ENCODE data around the gene PRDX6.
"Not testable (repeated sequence)": the region's sequence is repeated elsewhere in the genome, so short reads cannot be mapped to it uniquely, and the experiment has no call there.

The PRDX6 gene

DNA sequence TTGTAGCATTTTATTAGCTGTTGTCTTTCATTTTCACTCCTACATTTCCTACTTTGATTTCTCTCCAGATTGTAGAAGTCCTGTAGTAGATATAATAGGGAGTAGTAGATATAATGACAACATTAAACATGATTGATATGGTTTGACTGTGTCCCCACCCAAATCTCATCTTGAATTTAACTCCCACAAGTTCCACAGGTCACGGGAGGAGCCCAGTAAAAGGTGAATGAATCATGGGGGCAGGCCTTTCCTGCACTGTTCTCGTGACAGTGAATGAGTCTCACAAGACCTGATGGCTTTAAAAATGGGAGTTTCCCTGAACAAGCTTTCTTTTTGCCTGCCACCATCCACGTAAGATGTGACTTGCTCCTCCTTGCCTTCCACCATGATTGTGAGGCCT is 7.5 kb upstream of the PRDX6 start:
- no peak for DNase-seq

DNA sequence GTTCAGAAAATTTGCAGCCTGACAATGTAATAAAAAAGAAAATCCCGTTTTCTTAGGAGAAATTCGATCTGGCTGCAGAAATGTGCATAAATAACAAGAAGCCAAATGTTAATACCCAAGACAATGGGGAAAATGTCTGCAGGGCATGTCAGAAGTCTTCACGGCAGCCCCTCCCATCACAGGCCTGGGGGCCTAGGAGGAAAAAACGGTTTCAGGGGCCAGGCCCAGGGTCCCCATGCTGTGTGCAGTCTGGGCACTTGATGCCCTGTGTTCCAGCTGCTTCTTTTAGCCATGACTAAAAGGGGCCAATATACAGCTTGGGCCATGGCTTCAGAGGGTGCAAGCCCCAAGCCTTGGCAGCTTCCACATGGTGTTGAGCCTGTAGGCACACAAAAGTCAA is 6.5 kb upstream of the PRDX6 start:
- no peak for DNase-seq

GRCh38 chr1:173473599-173474011 is 3.5 kb upstream of the PRDX6 start:
- no peak for DNase-seq

DNA sequence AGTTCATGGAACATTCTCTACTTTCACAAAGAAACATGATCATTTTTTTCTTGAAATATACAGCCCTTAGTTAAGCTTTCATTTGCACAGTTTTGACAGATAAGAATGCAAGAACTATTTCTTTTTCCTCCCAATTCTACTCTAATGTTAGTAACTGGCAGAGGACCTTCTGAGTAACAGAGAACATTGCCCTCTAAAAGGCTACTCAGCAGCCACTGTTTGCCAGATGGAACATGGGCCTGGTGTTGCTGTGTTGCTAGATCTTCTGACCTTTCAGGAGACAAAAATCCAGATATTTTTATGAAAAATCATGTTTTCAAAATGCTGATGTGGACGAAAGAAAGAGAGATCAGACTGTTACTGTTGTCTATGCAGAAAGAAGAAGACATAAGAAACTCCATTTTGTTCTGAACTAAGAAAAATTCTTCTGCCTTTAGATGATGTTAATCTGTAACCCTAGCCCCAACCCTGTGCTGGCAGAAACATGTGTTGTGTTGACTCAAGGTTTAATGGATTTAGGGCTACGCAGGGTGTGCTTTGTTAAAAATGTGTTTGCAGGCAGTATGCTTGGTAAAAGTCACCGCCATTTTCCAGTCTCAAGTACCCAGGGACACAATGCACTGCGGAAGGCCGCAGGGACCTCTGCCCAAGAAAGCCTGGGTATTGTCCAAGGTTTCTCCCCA is 2.9 kb upstream of the PRDX6 start:
- no peak for DNase-seq

DNA sequence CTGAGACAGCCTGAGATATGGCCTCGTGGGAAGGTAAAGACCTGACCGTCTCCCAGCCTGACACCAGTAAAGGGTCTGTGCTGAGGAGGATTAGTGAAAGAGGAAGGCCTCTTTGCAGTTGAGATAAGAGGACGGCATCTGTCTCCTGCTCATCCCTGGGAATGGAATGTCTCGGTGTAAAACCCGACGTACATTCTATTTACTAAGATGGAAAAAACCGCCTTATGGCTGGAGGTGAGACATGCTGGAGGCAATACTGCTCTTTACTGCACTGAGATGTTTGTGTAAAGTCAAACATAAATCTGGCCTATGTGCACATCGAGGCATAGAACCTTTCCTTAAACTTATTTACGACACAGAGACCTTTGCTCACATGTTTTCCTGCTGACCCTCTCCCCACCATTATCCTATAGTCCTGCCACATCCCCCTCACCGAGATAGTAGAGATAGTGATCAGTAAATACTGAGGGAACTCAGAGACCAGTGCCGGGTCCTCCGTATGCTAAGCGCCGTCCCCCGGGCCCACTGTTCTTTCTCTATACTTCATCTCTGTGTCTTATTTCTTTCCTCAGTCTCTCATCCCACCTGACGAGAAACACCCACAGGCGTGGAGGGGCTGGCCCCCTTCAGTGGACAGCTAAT is 2.2 kb upstream of the PRDX6 start:
- not testable (repeated sequence) for DNase-seq

DNA sequence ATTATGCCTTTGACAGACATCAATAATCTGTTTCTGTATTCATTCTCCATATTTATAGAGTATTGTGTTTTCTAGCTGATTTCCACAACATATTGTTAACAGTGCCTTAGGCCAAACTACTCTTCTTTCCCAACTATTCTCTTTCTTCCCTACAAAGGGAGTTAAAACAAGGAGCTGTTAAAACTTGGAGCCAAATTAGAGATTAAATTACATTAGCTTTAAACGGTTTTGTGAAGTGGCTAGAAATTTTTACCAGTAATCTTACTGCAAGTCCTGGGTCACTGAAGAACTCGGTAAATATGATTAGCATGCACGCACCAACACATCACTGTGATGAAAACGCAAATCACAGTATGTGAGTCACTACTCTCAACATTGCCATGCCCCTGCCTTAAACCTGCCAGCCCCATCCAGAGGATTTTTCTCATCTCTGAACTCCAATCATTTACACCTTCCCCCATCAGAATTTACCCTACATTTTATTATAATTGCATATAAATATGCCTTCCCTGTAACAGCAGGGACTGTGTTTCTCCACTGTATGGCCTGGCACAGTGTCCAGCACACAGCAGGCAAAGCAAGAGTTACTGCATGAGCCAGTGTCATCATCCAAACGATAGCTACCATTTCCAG is 1.5 kb upstream of the PRDX6 start:
- no peak for DNase-seq

- no peak for DNase-seq
These were observed 904 bp upstream of the PRDX6 start for GRCh38 chr1:173476197-173476664.

GRCh38 chr1:173476665-173477285 is 360 bp upstream of the PRDX6 start:
- peak; percentile 84 to 90 for DNase-seq

GRCh38 chr1:173478094-173478674 is 1.0 kb downstream of the PRDX6 start:
- no peak for DNase-seq

- DNase-seq = no peak
These were observed 2.5 kb downstream of the PRDX6 start for GRCh38 chr1:173479649-173480048.

- no peak for DNase-seq
These were observed 4.1 kb downstream of the PRDX6 start for GRCh38 chr1:173481195-173481772.

DNA sequence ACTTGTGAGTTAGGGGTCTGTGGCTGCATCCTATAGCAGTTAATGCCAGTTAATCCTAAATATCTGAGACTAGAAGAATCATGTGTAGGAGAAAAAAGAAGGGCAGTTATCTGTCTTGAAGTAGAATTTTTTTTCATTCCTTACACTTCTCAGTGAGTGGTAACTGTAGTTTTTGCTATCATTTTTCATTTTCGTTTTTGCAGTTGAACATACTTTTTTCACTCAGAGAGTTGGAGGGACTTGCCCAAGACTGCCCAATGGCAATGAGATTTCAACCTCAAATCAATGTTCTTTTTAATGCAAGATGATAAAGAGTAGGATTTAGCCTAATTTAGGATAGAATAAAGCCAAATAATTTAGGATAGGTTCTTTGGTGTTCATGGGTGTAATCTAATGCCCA is 5.5 kb downstream of the PRDX6 start:
- no peak for DNase-seq

GRCh38 chr1:173484276-173484675 is 7.1 kb downstream of the PRDX6 start:
- no peak for DNase-seq

DNA sequence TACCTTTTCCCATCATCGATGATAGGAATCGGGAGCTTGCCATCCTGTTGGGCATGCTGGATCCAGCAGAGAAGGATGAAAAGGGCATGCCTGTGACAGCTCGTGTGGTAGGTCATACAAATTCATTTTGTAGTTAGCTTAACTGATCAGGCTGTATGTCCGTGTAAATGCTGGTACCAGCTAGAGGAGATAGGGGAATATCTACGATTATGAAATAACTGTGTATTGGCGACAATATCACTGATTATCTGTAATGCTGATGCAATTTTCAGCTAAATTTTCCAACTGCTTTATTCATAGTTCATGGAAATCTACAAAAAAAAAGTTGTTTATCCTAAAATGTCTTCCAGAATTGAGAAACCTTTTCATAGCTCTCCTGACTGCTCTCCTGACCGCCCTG is 8.3 kb downstream of the PRDX6 start:
- DNase-seq = no peak

DNA sequence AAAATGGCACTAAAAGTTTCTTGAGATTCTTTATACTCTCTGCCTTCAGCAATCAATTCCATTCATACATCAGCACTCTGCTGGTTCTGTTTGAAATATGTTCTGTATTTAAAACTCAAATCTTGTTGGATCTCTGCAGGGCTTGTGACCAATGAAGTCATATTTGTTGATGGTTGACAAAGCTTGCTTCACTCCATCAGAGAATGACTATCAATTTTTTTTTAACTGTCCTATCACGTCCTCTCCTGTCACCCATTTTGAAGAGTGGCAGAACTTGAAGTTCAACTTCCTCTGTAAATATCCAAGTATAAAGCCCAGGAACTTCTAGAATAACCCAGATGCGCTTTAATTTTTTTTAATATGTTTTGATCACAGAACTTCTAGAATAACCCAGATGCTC is 10.9 kb downstream of the PRDX6 start:
- no peak for DNase-seq

DNA sequence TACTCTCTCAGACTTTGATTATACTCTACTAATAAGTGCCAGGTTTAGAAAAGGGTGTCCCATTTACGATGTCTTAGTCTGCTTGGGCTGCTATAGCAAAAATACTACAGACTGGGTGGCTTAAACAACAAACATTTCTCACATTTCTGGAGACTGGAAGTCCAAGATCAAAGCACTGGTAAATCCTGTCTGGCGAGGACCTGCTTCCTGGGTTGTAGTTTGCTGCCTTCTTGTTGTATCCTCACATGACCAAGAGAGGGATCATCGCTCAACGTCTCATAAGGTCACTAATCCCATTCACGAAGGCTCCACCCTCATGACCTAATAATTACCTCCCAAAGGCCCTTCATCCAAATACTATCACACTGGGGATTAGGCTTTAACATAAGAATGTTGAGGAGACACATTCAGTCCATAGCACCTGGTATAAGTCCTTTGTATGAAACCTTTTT is 12.0 kb downstream of the PRDX6 start:
- no peak for DNase-seq

DNA sequence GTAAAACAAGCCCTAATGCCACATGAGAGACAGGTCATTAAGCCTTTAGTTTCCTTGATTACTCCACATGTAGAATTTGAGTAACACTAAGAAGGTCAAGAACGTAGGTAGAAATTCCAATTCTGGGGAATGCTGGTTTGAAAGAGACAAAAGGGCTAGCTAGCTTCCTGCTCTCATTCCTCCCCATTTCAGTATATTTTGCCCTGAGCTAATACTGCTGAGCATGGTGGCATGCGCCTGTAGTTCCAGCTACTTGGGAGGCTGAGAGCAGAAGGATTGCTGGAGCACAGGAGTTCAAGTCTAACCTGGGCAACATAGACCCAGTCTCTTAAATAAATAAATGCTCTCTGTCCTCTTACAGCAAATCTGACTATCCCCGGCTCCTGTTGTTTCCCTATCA is 12.8 kb downstream of the PRDX6 start:
- DNase-seq = no peak

DNA sequence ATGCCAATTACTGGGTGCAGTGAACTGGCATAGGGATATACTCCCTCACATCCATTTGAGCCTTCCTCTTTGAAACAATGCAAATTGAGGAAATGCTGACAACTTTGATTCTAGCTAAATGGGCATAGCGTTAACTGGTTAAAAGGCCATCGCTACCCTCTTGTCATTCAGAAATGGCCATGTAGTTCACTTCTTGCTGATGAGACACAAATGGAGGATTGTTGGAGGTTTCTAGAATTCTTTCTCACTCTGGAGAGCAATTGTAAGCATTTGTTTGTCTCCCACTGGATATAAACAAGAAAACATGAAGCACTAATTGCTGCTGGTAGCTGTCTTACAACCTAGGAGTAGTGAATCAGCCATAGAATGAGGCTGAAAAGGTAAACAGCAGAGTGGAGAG is 14.4 kb downstream of the PRDX6 start:
- DNase-seq = no peak

- not testable (repeated sequence) for DNase-seq
These were observed 16.0 kb downstream of the PRDX6 start for GRCh38 chr1:173493125-173493524.

DNA sequence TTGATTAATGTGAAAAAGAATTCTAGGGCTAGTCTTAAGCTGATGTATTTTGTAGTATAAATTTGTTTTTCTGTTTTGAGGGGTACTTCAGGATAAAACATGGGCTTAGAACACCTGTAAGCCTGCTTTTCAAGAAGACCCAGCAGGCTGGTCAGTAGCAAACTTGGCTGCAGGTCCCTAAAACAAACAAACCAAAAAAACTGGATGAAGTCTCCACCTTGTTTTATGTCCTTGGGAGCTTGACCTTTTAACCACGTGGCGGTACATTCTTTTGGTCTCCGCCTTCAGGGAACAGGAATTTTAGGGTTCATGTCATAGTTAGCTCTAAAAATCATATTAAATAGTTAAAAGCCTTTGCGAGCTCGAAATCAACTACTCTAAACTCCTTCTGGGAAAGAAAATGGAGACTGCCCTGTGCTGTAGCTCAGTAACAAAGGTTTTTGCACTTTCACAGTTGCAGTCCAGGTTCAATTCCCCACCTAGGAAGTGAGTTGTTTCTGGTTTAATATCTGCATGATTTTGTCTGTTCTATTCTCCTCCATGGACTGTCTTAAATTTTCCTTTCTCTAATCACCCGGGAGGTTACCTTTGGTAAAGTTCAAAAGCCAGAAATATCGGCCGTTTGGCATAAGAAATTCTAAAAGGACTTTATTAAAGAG is 18.6 kb downstream of the PRDX6 start:
- no peak for DNase-seq

- DNase-seq = no peak
These were observed 19.7 kb downstream of the PRDX6 start for GRCh38 chr1:173496757-173497320.

- DNase-seq = no peak
These were observed 22.6 kb downstream of the PRDX6 start for GRCh38 chr1:173499729-173500128.

All from CD4-positive, alpha-beta T cell treated with Interferon alpha-2 for 1 hour (primary cell).